ENCODE results near the gene SGCG. TPM values are rescaled to one million over a fixed set of nuclear protein-coding genes. Genes with fewer than 3 reads are reported as not detected.
"Not testable (repeated sequence)": the region's sequence is repeated elsewhere in the genome, so short reads cannot be mapped to it uniquely, and the experiment has no call there.

SGCG gene
- total RNA-seq, 1 donor from 2014 or later, result not detected

DNA sequence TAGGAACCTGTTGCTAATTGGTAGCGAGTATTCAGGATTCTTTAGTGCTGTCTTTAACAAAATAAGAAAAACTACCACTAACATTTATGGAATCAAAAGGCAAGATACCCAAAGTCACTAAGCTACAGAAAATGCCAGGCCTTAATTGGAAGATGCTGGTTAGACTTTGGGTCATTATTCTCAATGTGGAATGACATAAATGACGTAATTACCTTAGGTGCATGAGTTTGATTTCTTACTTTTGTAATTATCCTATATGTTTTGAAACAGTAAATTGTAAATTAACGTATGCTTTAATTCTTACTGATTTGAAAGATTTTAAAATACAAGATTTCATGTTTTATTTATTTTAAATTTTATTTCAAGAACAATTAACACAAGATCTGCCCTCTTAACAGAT, 25.0 kb downstream of the SGCG start:
- intact Hi-C loops (cut with micrococcal nuclease), result no loop called here

DNA sequence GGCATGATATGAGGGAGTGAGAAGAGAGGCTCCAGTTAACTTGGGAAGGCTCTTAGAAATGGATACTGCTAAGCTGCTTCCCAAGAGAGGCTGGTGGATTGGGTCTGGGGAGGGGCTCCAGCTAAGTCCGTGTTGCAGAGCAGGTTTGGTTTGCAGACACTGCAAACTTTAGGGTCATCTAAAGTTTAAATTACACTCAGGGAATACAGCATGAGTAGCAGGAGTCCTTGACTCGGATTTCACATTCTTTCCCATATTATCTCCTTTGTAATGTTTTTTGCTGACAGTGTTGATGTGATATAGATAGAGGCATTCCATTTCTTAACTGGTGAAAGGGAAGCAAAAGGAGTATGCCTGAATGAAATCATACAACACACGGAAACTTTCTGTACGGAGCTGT, 31.9 kb downstream of the SGCG start:
- intact Hi-C loops (cut with micrococcal nuclease), result no loop called here

DNA sequence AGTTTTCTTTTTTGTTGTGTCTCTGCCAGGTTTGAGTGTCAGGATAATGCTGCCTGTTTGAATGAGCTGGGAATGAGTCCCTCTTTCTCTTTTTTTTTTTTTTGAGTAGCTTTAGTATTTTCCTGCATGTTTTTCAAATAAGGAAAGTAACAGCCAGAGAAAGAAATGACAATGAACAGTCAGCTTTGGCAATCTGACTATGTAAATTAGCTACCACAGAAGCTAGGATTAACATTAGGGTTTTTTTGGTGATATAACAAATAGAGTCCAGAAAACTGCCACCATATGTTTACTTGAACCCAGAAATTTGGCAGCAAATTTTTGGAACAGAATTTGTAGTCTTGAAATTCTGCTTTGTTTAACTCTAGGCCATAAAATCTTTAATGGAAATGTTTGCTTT, 50.5 kb downstream of the SGCG start:
- intact Hi-C loops (cut with micrococcal nuclease), result no loop called here

DNA sequence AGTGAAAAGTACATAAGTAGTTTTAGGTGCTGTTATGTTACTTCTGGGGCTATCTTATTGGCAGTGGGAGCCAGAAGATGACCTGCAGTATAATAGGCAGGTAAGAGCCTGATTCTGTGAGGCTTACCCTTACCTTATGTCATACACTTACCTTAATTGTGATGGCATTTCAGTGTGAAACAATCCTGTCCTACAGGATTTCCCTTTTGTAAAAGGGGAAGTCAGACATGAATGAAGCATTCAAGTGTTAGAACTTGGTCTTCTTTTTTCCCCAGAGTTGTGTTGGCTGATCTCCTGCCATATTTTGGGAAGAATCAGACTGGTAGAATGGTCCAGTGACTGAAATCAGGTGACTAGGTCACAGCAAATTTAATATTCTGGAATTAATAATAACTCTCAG, 55.2 kb downstream of the SGCG start:
- intact Hi-C loops (cut with micrococcal nuclease), result no loop called here

DNA sequence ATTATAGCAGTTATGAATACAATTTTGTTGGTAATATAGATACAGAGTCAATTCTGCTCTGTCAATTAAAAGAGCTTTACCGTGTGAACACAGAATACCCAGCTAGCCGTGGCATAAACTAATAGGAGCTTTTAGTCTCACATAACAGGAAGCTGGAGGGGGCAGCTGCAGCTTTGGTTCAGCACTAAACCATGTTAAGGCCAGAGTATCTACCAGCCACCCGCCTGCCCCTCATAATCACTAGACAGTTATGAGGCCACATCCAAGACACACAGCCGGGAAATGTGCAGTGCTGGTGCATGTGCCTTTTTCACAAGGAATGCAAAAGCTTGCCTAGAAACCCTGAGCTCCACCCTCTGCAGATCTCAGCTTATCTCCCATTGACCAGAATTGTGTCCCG, 62.3 kb downstream of the SGCG start:
- intact Hi-C loops (cut with micrococcal nuclease), result no loop called here

DNA sequence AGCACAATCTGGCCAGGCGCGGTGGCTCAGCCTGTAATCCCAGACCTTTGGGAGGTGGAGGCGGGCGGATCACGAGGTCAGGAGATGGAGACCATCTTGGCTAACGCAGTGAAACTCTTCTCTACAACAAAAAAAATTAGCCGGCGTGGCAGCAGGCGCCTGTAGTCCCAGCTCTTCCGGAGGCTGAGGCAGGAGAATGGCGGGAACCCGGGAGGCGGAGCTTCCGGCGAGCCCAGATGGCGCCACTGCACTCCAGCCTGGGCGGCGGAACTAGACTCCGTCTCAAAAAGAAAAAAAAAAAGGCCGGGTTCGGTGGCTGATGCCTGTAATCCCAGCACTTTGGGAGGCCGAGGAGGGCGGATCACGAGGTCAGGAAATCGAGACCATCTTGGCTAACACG, 67.6 kb downstream of the SGCG start:
- intact Hi-C loops (cut with micrococcal nuclease), result not testable (repeated sequence)

DNA sequence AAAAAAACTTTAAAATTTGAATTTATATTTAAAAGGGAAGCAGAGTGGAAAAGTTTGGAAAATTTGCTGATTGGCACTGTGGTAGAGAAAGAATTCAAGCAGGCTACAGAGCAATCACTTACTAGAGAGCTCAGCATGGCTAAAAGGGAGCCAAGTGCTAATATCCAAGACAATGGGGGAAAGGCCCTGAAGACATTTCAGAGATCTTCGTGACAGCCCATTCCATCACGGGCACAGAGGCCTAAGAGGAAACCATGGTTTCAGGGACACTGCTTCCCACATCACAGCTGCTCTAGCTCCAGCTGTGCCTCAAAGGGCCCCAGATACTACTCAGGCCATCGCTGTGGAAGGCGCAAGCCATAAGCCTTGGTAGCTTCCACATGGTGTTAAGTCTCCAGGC, 73.7 kb downstream of the SGCG start:
- intact Hi-C loops (cut with micrococcal nuclease), result no loop called here

DNA sequence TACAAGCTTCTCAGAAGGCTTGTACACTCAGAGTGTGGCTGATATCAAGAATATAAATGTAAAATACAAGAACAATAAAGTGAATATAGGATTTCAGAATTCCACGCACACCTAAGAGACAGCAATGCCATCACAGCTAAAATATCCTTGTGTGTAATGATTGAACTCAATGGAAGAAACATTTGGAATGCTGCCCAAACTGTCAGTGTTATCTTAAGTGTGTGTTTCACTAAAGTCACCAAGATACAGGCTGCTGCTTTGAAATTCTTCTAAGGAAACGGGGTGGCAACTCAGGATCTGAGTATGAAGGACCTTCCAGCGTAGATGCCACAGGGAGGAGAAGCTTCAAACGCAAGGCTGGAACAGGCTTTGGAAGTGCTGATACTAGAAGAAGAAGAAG, 86.8 kb downstream of the SGCG start:
- intact Hi-C loops (cut with micrococcal nuclease), result no loop called here

DNA sequence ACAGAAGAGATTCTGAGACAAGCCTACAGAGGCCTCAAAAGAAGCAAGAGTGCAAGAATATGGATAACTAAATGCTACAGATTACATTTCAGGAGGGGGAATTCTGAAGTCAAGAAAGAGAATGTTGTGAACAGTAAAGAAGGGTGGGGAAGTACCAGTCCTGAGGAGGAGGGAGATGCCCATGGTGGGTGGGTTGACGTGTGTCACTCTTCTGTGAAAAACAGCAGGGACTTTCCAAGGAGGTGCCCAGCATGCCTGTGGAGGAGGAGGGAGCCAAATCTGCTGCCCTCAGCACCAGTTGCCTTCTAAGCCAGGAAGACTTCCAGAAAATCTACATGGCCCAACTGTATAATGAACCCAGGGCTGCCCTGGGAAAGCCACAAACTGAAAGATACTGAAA, 87.7 kb downstream of the SGCG start:
- intact Hi-C loops (cut with micrococcal nuclease), result no loop called here

DNA sequence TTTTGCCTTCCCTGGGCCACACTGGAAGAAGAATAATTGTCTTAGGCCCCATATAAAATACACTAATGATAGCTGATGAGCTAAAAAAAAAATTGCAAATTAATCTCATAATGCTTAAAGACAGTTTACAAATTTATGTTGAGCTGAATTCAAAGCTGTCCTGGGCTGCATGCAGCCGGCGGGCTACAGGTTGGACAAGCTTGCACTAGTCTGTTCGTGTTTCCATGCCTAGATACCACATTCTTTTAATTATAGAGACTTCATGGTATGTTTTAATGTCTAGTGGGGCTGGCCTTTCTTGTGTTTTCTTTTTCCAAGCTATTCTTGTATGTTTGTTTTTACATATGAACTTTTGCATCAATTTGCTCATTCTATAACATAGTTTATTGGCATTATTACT, 90.6 kb downstream of the SGCG start:
- intact Hi-C loops (cut with micrococcal nuclease), result no loop called here

DNA sequence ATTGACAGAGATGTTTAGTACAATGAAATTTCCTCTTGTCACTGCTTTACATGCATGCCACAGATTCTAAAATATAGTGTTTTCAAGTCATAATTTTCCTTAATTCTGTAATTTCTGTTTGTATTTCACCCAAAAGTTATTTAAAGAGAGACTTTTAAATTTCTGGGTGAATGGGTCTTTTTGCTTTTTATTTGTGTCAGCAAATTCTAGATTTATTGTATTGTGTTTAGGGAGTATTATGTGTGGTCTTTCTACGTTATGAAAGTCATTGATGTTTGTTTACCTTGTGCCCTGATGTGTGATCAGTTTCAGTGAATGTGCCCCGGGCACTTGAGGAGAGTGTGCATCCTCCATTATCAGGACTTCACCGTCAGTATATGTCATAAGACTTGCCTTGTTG, 92.7 kb downstream of the SGCG start:
- intact Hi-C loops (cut with micrococcal nuclease), result no loop called here

DNA sequence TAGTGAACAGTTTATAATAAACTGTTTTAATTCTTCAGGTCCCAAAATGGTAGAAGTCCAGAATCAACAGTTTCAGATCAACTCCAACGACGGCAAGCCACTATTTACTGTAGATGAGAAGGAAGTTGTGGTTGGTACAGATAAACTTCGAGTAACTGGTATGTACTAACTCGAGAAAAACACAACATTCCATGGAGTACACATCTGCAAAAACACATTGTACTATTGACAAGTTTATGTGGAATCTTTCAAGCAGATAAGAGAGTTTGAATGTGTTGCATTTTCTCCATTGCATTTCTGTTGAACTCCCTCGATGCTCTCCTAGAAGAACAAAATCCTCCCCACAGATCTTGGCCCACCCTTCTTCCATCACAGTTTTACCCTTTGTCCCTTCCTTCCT, 98.5 kb downstream of the SGCG start:
- intact Hi-C loops (cut with micrococcal nuclease), result no loop called here

DNA sequence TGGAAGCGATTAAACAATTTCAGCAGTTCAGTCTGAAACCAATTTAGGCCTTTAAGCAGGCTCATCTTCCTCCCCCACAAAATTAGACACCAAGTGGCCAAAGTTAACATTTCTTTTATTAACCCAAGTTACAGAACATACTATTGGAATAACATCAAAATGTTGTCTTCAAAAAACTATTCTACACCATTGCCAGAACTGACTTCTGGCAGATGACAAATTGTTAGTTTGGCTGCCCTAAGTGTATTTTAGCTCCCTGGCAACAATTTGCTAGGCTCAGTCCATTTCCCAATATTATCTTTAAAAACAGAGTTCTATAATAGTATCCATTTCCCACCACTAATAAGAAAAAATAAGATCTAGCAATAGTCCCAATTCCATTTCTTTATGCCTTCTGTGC, 107.8 kb downstream of the SGCG start:
- intact Hi-C loops (cut with micrococcal nuclease), result no loop called here

DNA sequence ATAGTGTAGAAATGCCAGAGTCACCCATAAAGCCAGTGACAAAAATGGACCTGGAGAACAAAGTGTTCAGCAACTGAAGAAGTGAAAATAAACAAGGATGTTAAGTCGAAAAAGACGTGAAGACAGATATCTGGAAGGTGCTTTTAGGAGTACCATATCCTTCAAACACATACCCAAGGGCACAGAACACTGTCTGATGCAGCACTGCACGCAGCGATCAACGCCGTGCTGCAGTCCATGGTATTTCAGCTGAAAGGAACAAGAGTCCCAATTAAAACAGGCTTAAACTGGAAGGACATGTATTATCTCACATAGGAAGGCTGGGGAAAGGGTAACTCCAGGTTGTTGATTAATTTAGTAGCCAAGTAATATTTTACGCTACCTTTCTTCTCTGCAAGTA, 108.2 kb downstream of the SGCG start:
- intact Hi-C loops (cut with micrococcal nuclease), result no loop called here

DNA sequence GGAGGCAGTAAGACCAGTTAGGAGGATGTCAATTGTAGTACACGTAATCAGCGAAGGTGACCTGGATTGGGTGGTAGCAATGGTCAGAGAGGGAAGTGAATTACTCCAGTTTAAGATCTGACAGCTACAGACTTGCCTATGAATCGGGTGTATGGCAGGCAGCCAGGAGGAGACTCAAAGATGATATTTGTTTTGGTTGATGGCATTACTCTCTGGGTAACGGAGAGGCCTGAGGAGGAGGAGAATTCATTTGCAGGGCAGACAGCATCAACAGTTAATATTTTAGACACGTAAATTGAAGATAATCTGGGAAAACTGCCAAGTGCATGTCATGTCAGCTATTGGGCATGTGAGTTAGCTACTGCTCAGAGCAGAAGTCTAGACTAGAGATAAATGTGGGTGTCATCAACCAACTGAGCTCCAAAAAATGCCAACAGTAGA, 109.2 kb downstream of the SGCG start:
- intact Hi-C loops (cut with micrococcal nuclease), result no loop called here

DNA sequence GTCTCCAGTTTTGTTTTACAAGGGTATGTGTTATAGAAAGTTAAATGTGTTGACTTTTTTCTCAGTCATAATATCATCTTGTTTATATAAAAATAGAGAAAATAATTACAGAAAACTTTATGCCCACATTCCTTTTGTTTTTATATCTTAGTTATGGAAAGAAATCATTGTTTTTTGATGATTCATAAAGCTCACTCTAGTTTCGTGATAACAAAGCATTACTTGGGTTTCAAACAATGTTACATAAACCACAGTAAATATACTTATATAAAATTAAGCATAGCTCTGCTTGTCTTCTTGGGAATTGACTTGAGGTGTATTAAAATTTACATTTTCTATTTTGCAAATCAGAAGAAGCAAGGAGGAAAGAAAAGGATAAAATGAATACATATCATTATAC, 111.8 kb downstream of the SGCG start:
- intact Hi-C loops (cut with micrococcal nuclease), result no loop called here

DNA sequence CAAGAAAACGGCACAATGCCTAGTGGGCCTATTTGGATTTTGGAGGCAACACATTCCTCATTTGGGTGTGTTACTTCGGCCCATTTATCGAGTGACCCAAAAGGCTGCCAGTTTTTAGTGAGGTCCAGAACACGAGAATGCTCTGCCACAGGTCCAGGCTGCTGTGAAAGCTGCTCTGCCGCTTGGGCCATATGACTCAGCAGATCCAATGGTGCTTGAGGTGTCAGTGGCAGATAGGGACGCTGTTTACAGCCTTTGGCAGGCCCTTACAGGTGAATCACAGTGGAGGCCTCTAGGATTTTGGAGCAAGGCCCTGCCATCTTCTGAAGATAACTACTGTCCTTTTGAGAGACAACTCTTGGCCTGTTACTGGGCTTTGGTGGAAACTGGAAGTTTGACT, 134.1 kb downstream of the SGCG start:
- intact Hi-C loops (cut with micrococcal nuclease), result not testable (repeated sequence)

DNA sequence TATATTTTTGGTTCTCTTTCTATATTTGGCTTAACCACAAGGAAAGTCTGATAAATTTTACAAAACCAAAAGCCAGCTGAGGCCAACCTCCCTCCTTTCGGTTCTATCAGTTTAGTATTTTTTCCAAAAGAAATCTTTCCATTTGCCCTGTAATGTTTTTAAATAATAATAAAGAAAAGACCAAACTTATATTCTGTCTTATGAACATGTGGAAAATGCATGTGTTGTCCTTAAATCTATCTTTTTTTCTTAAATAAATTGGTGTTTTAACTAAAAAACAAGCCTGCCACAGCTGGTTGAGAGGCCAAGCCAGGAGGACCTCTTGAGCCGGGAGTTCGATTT, 139.1 kb downstream of the SGCG start:
- intact Hi-C loops (cut with micrococcal nuclease), result loop anchor here (2.0 kb wide), 1 partner anchor 55 kb away; no protein-coding TSS in a partner anchor

DNA sequence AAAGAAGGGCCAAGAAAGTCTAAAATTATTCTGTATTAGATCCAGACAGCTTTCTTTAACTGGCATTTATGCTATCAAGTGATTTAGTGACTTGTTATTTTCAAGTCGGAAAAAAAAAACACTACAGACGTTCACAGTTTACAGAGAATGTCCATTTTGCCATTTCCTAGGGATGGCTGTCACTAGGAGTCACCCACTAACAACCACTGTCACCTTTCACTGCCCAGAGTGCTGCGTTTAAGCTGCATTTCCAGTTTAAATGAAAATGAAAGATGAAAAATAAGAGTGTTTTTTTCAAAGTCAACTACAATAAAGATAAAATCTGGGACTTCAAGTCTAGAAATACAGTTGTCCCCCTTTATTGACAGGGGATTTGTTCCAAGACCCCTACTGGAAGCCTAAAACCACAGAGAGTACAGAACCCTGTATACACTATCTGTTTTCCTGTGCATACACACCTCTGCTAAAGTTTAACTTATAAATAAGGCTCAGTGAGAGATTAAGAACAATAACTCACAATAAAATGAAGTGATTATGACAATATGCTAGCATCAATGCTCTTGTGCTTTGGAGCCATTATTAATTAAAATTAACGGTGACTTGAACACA, 140.3 kb downstream of the SGCG start:
- intact Hi-C loops (cut with micrococcal nuclease), result loop anchor here (2.0 kb wide), 1 partner anchor 54 kb away; no protein-coding TSS in a partner anchor

DNA sequence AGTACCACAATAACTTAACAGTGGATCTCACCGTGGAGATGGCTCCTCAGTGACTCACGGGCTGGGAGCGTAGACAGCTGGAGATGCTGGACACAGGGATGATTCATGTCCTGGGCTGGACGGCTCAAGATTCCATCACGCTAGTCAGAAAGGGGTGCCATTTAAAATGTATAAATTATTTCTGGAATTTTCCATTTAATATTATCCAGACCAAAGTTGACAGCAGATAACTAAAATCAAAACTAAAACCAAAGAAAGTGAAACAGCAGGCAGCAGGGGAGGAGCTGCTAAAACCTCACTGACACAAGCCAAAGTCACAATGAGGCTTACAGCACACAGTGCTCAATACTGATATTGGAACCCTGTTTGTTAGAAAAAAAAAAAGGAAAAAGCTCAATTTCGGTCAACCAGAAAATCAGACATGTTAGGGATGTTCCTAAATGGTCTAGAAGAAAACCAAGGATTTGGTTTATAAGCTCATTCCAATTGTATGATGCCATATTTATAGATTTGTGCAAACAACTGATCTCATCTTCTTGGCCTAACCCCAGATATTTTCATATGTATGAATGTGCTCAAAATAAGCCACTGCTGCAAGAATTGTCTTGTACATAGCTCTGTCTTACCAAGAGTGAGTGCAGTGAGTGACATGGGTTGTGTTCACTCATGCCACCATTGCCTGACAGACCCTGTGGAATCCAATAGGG, 140.9 kb downstream of the SGCG start:
- intact Hi-C loops (cut with micrococcal nuclease), result loop anchor here (2.0 kb wide), 1 partner anchor 53 kb away; no protein-coding TSS in a partner anchor

DNA sequence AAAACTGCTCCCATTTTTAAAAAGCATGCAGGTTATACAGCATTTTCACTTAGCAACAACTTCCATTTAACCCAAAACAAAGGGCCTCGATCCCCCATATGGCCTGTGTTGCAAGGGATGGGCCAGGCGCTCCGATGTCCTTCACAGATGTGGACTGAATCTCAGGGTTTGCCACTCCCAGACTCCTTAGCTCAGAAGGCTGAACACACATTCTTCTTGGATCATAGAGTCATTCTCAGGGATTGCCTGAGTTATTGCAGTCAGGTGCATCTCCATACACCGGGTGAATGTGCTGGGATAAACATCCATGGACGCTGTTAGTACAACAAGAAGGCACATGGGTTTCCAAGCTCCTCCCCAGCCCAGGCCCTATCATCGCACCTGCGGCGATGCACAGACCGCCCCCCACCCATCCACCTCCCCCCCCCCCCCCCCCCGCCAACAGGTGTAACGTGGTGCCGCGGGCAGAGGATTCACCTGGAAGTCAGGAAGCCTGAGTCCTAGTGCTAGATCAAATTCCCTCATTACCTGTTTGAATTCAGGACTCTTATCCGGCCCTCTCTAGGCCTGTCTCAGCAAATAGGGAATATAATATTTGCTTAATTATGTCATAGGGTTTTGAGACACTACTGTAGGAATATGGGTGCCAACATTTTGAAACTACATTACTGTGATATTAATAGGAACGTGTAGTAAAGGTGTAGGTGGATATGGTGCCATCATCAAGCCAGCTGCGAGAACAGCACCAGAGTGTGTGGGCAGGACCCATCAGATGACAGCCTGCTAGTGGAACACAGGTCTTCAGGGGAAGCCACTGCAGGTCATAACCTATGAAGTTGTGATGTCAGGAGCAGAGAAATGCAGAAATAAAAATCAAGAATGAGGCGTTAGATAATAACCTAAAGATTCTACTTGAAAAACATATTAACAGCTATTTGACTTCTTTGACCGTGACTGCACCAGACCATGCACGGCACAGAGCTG, 141.9 kb downstream of the SGCG start:
- intact Hi-C loops (cut with micrococcal nuclease), result no loop called here

Measured in T-helper 2 cell treated with Interferon-gamma antibody and Interleukin-4, amounts not matched to agents 100 ng/mL and 5 ng/mL, for 36 hours (primary cell).